ENCODE measurements around the gene COL24A1.

DNA sequence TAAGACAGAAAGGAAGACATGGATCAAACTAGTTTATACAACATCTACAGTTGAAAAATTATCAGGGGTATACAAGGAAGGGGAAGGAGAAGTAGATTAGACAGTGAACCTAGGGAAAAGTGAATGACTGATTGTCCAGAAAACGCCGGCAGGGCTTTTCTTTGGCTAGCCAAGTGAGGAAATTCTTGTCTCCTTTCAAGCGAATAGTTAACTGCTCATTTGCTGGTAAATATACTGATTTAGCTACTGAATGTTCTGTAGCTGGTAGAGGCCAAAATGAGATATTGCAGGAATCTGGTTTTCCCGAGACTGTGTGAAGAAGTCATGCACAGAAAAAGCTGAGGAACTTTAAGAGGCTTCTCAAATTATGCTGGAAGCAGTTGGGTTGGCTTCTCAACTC is 319.8 kb downstream of the COL24A1 start:
- no peak for TF ChIP-seq EZH2 (IDR thresholded peaks at IDR 0.05)
- TF ChIP-seq POLR2AphosphoS5 (IDR thresholded peaks at IDR 0.05; ENCODE audit: borderline replicate concordance, low read depth, low read length): no peak
